ENCODE results near the gene PNMA8C.
"Not testable (repeated sequence)": the region's sequence is repeated elsewhere in the genome, so short reads cannot be mapped to it uniquely, and the experiment has no call there.

The PNMA8C gene

GRCh38 chr19:46410205-46411087 is 18.3 kb downstream of the PNMA8C start:
- DNase-seq = no peak

- DNase-seq = no peak
Measured at GRCh38 chr19:46409191-46409590, 19.5 kb downstream of the PNMA8C start.

- DNase-seq = peak; percentile 78
Measured at GRCh38 chr19:46408664-46409039, 20.1 kb downstream of the PNMA8C start.

- DNase-seq = no peak
Measured at GRCh38 chr19:46407856-46408663, 20.7 kb downstream of the PNMA8C start.

- DNase-seq = no peak
Measured at GRCh38 chr19:46406976-46407375, 21.8 kb downstream of the PNMA8C start.

GRCh38 chr19:46404753-46405468 is 23.8 kb downstream of the PNMA8C start:
- no peak for DNase-seq

- peak; percentile 92 for DNase-seq
Measured at GRCh38 chr19:46404055-46404752, 24.5 kb downstream of the PNMA8C start.

- DNase-seq = no peak
Measured at GRCh38 chr19:46402725-46403124, 26.0 kb downstream of the PNMA8C start.

GRCh38 chr19:46397801-46398479 is 30.8 kb downstream of the PNMA8C start:
- DNase-seq = not testable (repeated sequence)

- no peak for DNase-seq
Measured at GRCh38 chr19:46394402-46394797, 34.3 kb downstream of the PNMA8C start.

- no peak for DNase-seq
Measured at GRCh38 chr19:46393456-46394401, 35.0 kb downstream of the PNMA8C start.

GRCh38 chr19:46392837-46393236 is 35.9 kb downstream of the PNMA8C start:
- DNase-seq = no peak

GRCh38 chr19:46392252-46392801 is 36.4 kb downstream of the PNMA8C start:
- no peak for DNase-seq

GRCh38 chr19:46391296-46392251 is 37.2 kb downstream of the PNMA8C start:
- no peak for DNase-seq

GRCh38 chr19:46390866-46391265 is 37.9 kb downstream of the PNMA8C start:
- DNase-seq = no peak

- no peak for DNase-seq
Measured at GRCh38 chr19:46390121-46390858, 38.4 kb downstream of the PNMA8C start.

- DNase-seq = peak; percentile 47
Measured at GRCh38 chr19:46388311-46389095, 40.2 kb downstream of the PNMA8C start.

GRCh38 chr19:46387713-46388130 is 41.0 kb downstream of the PNMA8C start:
- peak; percentile 26 for DNase-seq

Measured in islet precursor cell (in vitro differentiated cells).